Kidney capillary endothelial cell (primary cell): ENCODE measurements around the gene FSD1.
"Not testable (repeated sequence)": the region's sequence is repeated elsewhere in the genome, so short reads cannot be mapped to it uniquely, and the experiment has no call there.

Experiments
- DNase-seq: peaks from one replicate; pipeline ENCODE4 v3.0.0-alpha.2; 2018; ENCODE audit warnings: low spot score

The FSD1 gene

GRCh38 chr19:4284974-4285373, 19.4 kb upstream of the FSD1 start:
- DNase-seq: no peak

GRCh38 chr19:4286141-4286540, 18.3 kb upstream of the FSD1 start:
- not testable (repeated sequence) for DNase-seq

GRCh38 chr19:4288091-4288777, 16.2 kb upstream of the FSD1 start:
- no peak for DNase-seq

GRCh38 chr19:4291184-4291732, 13.1 kb upstream of the FSD1 start:
- no peak for DNase-seq

GRCh38 chr19:4292515-4292914, 11.9 kb upstream of the FSD1 start:
- no peak for DNase-seq

- no peak for DNase-seq
Observed at GRCh38 chr19:4294389-4294788, 10.0 kb upstream of the FSD1 start.

GRCh38 chr19:4295972-4296771, 8.2 kb upstream of the FSD1 start:
- DNase-seq: no peak

- no peak for DNase-seq
Observed at GRCh38 chr19:4297901-4298809, 6.2 kb upstream of the FSD1 start.

- no peak for DNase-seq
Observed at GRCh38 chr19:4298810-4299550, 5.4 kb upstream of the FSD1 start.

GRCh38 chr19:4300589-4300988, 3.8 kb upstream of the FSD1 start:
- DNase-seq: no peak

GRCh38 chr19:4301590-4302242, 2.7 kb upstream of the FSD1 start:
- no peak for DNase-seq

GRCh38 chr19:4302243-4302640, 2.2 kb upstream of the FSD1 start, which contains the start of gene TMIGD2:
TSS of gene TMIGD2 (minus strand) at chr19:4302389. CDS start at chr19:4302385, 4 bp downstream.
- DNase-seq: no peak

GRCh38 chr19:4303819-4304537, 420 bp upstream of the FSD1 start:
- no peak for DNase-seq

- no peak for DNase-seq
Observed at GRCh38 chr19:4305257-4305612, 837 bp downstream of the FSD1 start.

- DNase-seq: no peak
Observed at GRCh38 chr19:4305659-4306058, 1.3 kb downstream of the FSD1 start.

GRCh38 chr19:4310247-4311121, 6.1 kb downstream of the FSD1 start:
- no peak for DNase-seq

GRCh38 chr19:4313847-4314490, 9.6 kb downstream of the FSD1 start:
- DNase-seq: no peak

GRCh38 chr19:4316956-4317355, 12.6 kb downstream of the FSD1 start:
- DNase-seq: no peak

- no peak for DNase-seq
Observed at GRCh38 chr19:4318460-4318859, 14.1 kb downstream of the FSD1 start.
